Measurements from ENCODE around the gene OCA2. TPM values are rescaled to one million over a fixed set of nuclear protein-coding genes. Genes with fewer than 3 reads are reported as not detected.

OCA2 gene
- total RNA-seq, 1 donor from 2014 or later: 0.26 TPM

DNA sequence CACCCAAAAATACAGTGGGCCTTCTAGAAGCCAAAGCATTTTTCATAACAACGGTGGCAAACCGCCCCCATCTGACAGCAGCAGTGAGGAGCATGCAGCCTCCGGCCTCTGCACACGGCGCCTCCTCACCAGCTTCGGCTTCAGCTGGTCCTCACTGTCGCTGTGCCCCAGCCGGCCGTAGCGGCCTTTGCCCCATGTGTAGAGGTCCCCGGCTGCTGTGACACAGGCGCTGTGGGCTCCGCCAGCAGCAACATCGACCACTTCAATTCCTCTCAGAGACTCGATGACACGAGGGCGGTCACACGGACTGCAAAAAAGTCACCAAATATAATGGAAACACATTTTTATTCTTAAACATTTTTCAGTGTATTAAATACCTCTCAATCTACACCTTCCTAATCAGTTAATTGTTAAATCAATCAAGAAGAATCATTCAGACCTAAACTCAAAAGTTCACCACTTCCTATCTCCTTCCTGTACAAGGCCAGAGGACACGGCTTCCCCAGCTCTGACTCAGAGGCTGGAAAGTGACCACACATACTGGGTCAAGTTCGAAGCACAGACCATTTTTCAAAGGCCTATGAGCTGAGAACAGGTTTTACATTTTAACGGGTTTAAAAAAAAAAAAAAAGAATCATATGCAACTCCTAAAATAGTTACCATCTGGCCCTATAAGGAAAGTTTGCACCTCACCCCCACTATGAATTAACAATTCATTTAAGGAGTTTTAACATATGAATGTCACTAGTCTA, 33.6 kb upstream of the OCA2 start:
- H3K27me3 ChIP-seq (ENCODE audit: control insufficient read depth, insufficient read depth, low read length): no peaks in the 10 kb centered on the region
- FAIRE-seq: no peak
- no peak overlapping the region for H3K4me3 ChIP-seq (ENCODE audit: low read depth, low read length)
- peaks cover 8% of the 10 kb centered on the region for H3K36me3 ChIP-seq (ENCODE audit: control insufficient read depth, insufficient read depth, low read length)
- DNase-seq (ENCODE audit: low read depth): no peak
- TF ChIP-seq CTCF (IDR thresholded peaks at IDR 0.05; ENCODE audit: insufficient read depth, low read length, severe bottlenecking): no peak

DNA sequence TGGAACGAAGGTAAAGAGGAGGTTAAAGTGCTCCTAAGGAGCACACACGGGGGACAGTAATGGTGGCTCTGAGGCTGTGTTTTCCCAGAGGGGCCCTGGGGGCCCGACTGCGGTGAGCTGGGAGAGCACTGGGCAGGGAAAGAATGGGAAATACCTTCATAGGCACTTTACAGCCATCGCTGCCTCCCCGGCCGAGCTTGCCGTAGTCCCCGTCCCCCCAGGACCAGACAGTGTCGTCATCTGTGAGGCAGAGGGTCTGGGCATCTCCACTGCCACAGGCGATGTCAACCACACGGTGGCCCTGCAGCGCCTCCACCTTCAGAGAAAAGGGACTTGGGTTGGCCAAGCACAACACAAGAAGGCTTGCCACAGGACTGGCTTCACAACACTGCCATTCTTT, 32.8 kb upstream of the OCA2 start:
- no peak for FAIRE-seq
- no peak for TF ChIP-seq CTCF (IDR thresholded peaks at IDR 0.05; ENCODE audit: insufficient read depth, low read length, severe bottlenecking)
- Histone ChIP-seq H3K36me3 (ENCODE audit: control insufficient read depth, insufficient read depth, low read length) (peaks cover 8% of the 10 kb centered on the region), H3K27me3 (ENCODE audit: control insufficient read depth, insufficient read depth, low read length) (no peaks in the 10 kb centered on the region), H3K4me3 (ENCODE audit: low read depth, low read length) (no peak overlapping the region)
- no peak for DNase-seq (ENCODE audit: low read depth)

DNA sequence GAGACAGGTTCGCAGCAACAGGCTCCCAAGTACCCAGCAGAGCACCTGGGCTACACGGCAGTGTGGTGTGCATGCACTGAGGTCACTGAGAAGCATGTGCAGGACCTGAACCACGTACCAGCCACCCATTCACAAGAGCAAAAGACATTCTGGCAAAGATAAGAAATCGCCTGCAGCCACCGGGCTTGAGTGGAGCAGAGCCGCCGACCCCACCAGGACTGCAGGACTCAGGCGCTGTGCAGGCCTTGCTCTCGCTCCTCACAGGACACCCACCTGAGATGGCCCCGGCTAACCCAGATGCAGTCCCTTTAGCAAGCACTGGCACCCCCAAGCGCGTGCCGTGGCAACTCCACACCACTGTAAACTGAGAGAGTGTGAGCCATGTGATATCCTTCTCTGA, 32.3 kb upstream of the OCA2 start:
- no peak for FAIRE-seq
- peaks cover 8% of the 10 kb centered on the region for H3K36me3 ChIP-seq (ENCODE audit: control insufficient read depth, insufficient read depth, low read length)
- no peaks in the 10 kb centered on the region for H3K27me3 ChIP-seq (ENCODE audit: control insufficient read depth, insufficient read depth, low read length)
- no peak for TF ChIP-seq CTCF (IDR thresholded peaks at IDR 0.05; ENCODE audit: insufficient read depth, low read length, severe bottlenecking)
- no peak for DNase-seq (ENCODE audit: low read depth)
- no peak overlapping the region for H3K4me3 ChIP-seq (ENCODE audit: low read depth, low read length)

- no peak for TF ChIP-seq CTCF (IDR thresholded peaks at IDR 0.05; ENCODE audit: insufficient read depth, low read length, severe bottlenecking)
- no peak for DNase-seq (ENCODE audit: low read depth)
- no peak for FAIRE-seq
- no peaks in the 10 kb centered on the region for H3K27me3 ChIP-seq (ENCODE audit: control insufficient read depth, insufficient read depth, low read length)
- H3K4me3 ChIP-seq (ENCODE audit: low read depth, low read length): no peak overlapping the region
- H3K36me3 ChIP-seq (ENCODE audit: control insufficient read depth, insufficient read depth, low read length): peaks cover 8% of the 10 kb centered on the region
Measured at GRCh38 chr15:28130651-28131050, 31.5 kb upstream of the OCA2 start.

DNA sequence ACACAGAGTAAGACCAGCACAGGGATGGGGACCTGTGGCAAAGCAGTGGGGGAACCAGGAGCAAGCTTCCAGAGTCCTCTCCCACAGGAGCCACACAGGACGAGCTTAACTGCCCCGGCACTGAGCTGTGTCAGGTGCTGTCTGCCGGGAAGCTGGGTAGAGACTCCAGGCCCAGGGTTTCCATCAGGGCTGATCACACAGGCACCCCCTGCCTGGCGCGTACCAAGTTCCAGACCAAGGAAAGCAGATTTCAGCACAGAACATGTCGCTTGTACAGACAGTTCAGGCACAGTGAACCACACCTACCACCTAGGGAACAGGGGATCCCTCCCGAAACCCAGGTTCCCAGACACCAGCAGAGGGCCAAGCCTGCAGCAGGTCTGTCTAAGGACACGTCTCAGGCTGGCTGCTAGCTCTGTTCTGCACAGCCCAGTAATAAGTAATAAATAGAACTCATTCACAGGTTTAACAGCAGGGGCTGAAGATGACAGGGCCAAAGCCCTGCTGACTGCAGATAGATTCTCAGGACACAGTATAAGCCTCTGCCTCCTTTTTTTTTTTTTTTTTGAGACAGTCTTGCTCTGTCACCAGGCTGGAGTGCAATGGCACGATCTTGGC, 30.2 kb upstream of the OCA2 start:
- Histone ChIP-seq H3K4me3 (ENCODE audit: low read depth, low read length) (no peak overlapping the region), H3K36me3 (ENCODE audit: control insufficient read depth, insufficient read depth, low read length) (peaks cover 10% of the 10 kb centered on the region), H3K27me3 (ENCODE audit: control insufficient read depth, insufficient read depth, low read length) (no peaks in the 10 kb centered on the region)
- TF ChIP-seq CTCF (IDR thresholded peaks at IDR 0.05; ENCODE audit: insufficient read depth, low read length, severe bottlenecking): no peak
- DNase-seq (ENCODE audit: low read depth) (no peak), FAIRE-seq (no peak)
